SJSA1 (cell line): ENCODE measurements around the gene ACTRT2. TPM values are rescaled to one million over a fixed set of nuclear protein-coding genes. Genes with fewer than 3 reads are reported as not detected.

Source experiments
- DNase-seq, 2 experiments: peaks; one replicate each; pipeline ENCODE4 v3.0.0-alpha.2; 2015 to 2020; ENCODE audit warnings: low spot score in 2 of 2, low read depth in 1 of 2
- H3K27ac ChIP-seq: fragments of 250-450 bp; sonication (Bioruptor Pico); 2 replicates; pipeline ENCODE4 v1.5.1; 2020; ENCODE audit warnings: mild to moderate bottlenecking, moderate library complexity
- H3K27me3 ChIP-seq: fragments of 250-450 bp; sonication (Bioruptor Pico); replicated peaks from 2 replicates; pipeline ENCODE4 v1.5.1; 2020; ENCODE audit warnings: mild to moderate bottlenecking, moderate library complexity
- H3K36me3 ChIP-seq: fragments of 250-450 bp; sonication (Bioruptor Pico); 2 replicates; pipeline ENCODE4 v1.5.1; 2020; ENCODE audit warnings: mild to moderate bottlenecking
- H3K4me1 ChIP-seq: fragments of 250-450 bp; sonication (Bioruptor Pico); replicated peaks from 2 replicates; pipeline ENCODE4 v1.6.1; 2021; ENCODE audit warnings: mild to moderate bottlenecking
- H3K4me3 ChIP-seq: fragments of 250-450 bp; sonication (Bioruptor Pico); 2 replicates; pipeline ENCODE4 v1.5.1; 2020; ENCODE audit warnings: mild to moderate bottlenecking
- H3K9me3 ChIP-seq: fragments of 250-450 bp; sonication (Bioruptor Pico); replicated peaks from 2 replicates; pipeline ENCODE4 v1.5.1; 2020; ENCODE audit warnings: mild to moderate bottlenecking
- total RNA-seq: library from RNA; depleted of rRNA; stranded (reverse); fragments of >200 nt; shearing (Covaris generic); gene quantifications from 2 replicates; pipeline ENCODE4 v1.2.3, GENCODE V29; 2014

ACTRT2 gene
- total RNA-seq, 1 experiment from 2014 or later: not detected

DNA sequence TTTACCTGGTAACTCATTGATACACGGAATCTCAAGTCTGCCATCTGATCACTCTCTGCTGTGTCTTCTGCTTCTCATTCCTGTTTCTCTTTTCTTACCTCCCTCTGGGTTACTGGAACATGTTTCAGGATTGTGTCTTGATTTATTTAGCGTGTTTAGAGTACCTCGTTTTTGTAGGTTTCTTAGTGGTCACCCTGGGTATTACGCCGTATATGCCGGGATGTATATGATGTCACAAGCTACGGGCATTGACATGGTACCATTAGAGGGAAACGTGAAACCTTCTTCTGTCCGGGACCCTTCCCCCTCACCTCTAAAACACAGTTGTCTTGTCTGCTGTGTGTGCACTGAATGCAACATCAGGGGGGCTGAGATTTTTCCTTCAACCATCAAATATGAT lies 2.8 kb downstream of the ACTRT2 start:
- H3K9me3 ChIP-seq: no peaks in the 10 kb centered on the region

DNA sequence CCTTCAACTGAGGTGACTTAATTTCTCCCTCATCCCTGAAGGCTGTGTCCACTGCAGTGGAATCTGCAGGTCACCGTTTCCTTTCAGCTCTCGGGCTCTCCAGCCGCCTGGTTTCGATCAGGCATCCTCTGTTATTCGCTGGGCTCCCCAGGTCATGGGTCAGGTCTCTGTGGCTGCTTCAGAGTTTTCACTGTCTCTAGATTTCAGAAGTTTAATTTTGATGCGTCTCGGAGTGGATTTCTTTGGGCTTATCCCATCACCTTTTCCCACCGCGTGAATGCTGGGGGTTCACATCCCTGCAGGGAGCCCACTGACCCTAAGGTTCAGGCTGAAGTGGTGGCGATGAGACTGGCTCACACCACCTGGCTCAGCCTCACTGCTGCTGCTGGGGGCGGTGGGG lies 3.3 kb downstream of the ACTRT2 start:
- Histone ChIP-seq H3K27ac (no peak overlapping the region), H3K9me3 (no peaks in the 10 kb centered on the region), H3K4me1 (no peaks in the 10 kb centered on the region), H3K27me3 (no peaks in the 10 kb centered on the region), H3K4me3 (no peak overlapping the region), H3K36me3 (no peaks in the 10 kb centered on the region)
- no peak for DNase-seq

More for the DNA sequence above, 2.8 kb downstream of the ACTRT2 start:
- no peak for DNase-seq
- no peak overlapping the region for H3K27ac ChIP-seq
- no peaks in the 10 kb centered on the region for H3K4me1 ChIP-seq
- H3K36me3 ChIP-seq: no peaks in the 10 kb centered on the region
- no peaks in the 10 kb centered on the region for H3K27me3 ChIP-seq
- H3K4me3 ChIP-seq: no peak overlapping the region

DNA sequence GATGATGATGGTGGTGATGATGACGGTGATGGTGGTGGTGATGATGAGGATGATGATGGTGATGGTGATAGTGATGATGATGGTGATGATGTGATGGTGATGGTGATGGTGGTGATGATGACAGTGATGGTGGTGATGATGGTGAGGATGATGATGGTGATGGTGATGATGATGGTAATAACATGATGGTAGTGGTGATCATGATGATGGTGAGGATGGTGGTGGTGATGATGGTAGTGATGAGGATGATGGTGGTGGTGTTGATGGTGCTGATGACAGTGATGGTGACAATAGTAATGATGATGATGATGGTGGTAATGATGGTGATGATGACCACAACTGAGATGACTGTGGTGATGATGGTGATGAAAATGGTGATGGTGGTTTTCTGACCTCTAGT lies 4.9 kb downstream of the ACTRT2 start:
- DNase-seq: no peak
- Histone ChIP-seq H3K4me1 (no peaks in the 10 kb centered on the region), H3K4me3 (no peak overlapping the region), H3K27me3 (no peaks in the 10 kb centered on the region), H3K9me3 (no peaks in the 10 kb centered on the region), H3K36me3 (no peaks in the 10 kb centered on the region), H3K27ac (no peak overlapping the region)

DNA sequence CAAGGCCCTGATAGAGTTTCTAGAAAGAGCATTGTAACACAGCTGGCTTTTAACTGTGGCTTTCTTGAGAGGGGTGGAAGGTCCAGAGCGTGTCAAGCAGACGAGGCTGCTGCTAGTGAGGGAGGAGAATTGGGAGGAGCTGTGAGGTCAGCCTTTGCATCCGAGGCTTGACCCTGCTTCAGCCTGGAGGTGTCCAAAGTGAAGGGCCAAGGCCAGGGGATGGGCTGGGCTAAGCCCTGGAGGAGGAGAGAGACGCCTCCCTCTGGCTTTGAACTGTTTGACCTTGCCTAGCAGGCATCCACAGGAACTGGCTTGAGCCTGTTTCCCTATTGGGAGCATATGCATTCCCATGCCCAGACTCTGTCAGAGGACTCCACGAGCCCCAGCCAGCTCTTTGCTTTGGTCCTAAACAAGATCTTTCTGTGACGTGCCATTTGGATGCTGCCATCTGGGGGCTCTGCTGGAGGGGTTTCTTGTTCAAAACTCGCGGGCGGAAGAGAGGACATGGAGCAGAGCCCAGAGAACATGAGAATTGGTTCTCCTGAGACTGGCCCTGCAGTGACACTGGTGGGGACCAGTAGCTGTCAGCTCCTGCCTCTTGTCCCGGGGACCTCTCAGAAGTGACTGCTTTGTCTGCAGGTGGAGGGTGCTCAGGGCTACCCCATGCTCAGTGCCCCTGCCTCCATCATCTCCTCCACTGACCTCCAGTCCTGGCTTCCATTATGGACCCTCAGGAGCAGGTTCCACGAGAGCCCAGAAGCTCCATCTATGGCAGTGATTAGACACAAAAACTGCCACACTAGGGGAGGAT lies 5.5 kb downstream of the ACTRT2 start:
- no peak overlapping the region for H3K4me3 ChIP-seq
- no peak overlapping the region for H3K27ac ChIP-seq
- H3K4me1 ChIP-seq: no peaks in the 10 kb centered on the region
- no peaks in the 10 kb centered on the region for H3K27me3 ChIP-seq
- DNase-seq: no peak
- no peaks in the 10 kb centered on the region for H3K36me3 ChIP-seq
- H3K9me3 ChIP-seq: no peaks in the 10 kb centered on the region

DNA sequence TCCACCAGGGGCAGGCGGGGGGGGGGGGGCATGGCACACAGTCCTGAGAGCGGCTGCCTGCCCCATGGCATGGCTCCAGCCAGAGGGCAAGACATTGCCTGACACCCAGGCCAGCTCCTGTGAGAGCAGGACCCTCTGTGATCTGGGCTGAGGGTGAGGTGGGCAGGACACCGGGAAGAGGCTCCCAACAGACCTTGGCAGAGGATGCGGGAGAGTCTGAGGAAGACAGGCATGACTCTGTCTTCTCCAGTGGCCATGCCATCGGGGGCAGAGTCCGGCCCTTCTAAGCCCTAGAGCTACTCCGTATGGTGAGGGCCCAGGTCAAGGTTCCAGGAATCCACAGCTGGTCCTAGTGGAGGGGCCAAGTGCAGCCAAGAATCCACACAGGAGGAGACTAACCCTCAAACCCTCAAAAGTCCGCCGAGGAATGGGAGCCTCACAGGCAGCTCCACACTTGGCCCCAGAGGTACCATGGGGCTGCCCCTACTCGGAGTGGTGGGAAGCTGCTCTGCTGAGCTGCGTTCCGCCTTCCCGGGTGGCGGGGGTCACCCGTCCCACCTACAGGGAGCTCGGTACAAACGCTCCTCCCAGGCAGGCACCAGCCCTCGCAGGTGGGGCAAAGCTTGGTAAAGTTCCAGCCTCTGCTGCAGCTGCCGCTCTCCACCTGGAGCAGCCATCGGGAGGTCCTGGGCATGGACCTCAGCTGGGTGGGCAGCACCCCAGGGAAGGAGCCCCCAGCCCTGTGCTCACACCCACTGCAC lies 6.5 kb downstream of the ACTRT2 start:
- no peaks in the 10 kb centered on the region for H3K9me3 ChIP-seq
- H3K27ac ChIP-seq: no peak overlapping the region
- H3K4me3 ChIP-seq: no peak overlapping the region

DNA sequence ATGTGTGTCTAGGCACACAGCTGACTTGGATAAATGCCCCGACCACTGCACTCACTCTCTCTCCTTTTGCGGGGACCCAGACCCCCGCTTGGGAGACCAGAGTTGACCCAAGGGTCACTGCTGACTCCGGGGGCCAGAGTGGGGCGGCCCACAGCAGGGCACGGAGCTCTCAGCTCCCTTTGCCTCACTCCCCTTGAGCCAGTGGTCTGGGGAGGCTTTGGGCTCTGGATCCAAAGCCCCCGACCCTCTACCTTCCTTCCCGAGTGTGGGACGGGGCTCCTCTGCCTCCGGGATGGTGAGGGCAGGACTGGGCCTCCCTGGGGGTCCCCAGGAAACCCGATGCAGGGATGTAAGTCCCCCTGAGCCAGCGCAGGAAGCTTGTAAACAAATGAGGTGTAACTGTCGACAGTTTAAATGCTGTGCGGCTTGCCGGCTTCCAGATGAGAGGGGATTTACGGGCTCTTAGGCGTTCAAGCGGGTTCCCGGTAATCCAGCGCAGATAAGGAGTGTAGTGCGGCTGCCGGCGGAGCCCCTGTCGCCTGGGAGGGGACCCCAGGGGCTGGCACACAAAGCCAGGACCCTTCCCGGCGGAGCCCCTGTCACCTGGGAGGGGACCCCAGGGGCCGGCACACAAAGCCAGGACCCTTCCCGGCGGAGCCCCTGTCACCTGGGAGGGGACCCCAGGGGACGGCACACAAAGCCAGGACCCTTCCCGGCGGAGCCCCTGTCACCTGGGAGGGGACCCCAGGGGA lies 7.4 kb downstream of the ACTRT2 start:
- H3K9me3 ChIP-seq: no peaks in the 10 kb centered on the region

More for the DNA sequence above, 6.5 kb downstream of the ACTRT2 start:
- H3K4me1 ChIP-seq: no peaks in the 10 kb centered on the region
- DNase-seq: no peak
- H3K27me3 ChIP-seq: 0 out of 2 replicates have a peak, but pooled peaks cover 3% of the 10 kb centered on the region
- H3K36me3 ChIP-seq: no peaks in the 10 kb centered on the region

DNA sequence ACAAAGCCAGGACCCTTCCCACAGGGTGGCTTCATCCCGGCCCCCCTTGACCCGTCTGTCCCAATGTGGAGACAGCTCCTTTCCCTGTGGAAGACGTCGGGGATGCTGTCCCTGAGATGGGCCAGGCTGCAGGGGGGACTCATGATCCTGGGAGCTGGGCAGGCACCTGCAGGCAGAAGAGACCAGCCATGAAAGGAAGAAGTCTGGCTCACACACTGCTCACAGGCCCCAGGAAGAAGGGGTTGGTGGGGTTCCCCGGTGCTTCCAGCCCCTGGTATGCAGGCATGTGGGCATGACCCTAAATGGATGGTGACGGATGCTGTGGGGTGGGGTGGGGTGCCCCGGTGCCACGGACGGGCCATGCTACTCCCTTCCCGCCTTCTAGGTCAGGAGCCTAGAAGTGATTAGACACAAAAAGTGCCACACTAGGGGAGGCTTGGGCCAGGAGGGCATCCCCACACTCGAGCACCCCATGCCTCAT lies 8.3 kb downstream of the ACTRT2 start:
- H3K4me1 ChIP-seq: no peaks in the 10 kb centered on the region
- H3K27me3 ChIP-seq: 0 out of 2 replicates have a peak, but pooled peaks cover 3% of the 10 kb centered on the region
- H3K27ac ChIP-seq: no peak overlapping the region
- DNase-seq: no peak
- no peaks in the 10 kb centered on the region for H3K36me3 ChIP-seq
- H3K4me3 ChIP-seq: no peak overlapping the region
- no peaks in the 10 kb centered on the region for H3K9me3 ChIP-seq

More for the DNA sequence above, 7.4 kb downstream of the ACTRT2 start:
- H3K4me3 ChIP-seq: no peak overlapping the region
- H3K36me3 ChIP-seq: no peaks in the 10 kb centered on the region
- 0 out of 2 replicates have a peak, but pooled peaks cover 3% of the 10 kb centered on the region for H3K27me3 ChIP-seq
- no peaks in the 10 kb centered on the region for H3K4me1 ChIP-seq
- no peak for DNase-seq
- H3K27ac ChIP-seq: no peak overlapping the region

DNA sequence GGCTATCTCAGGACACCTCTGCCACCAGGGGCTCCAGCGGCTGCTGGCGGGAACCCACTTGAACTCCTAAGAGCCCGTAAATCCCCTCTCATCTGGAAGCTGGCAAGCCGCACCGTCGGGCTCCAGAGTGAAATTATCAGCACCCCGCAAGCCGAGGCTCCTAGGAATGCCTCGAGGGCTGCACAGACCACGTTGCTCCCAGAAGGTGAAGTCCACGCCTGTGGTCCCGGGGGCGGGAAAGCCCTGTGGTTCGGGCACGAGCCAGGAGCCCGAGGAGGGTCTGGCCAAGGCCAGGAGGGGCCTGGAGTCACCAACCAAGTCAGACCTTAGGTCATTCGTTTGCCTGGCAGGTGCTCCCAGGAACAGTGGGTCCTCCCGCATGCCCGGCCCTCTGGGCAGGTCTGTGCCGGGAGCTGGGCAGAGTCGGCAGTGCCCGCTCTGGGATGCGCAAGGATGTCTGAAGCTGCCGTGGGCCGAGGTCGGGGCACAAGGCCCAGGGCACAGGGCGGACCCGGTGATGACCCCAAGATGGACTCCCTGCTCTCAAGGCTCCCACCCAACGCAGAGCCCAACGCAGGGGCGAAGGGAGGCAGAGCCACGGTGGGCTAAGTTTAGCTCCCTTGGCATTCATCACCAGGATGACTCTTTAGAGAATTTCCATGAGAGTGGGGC lies 8.9 kb downstream of the ACTRT2 start:
- Histone ChIP-seq H3K9me3 (no peaks in the 10 kb centered on the region), H3K4me1 (no peaks in the 10 kb centered on the region), H3K4me3 (no peak overlapping the region), H3K27ac (no peak overlapping the region), H3K36me3 (no peaks in the 10 kb centered on the region), H3K27me3 (0 out of 2 replicates have a peak, but pooled peaks cover 3% of the 10 kb centered on the region)
- DNase-seq: no peak

DNA sequence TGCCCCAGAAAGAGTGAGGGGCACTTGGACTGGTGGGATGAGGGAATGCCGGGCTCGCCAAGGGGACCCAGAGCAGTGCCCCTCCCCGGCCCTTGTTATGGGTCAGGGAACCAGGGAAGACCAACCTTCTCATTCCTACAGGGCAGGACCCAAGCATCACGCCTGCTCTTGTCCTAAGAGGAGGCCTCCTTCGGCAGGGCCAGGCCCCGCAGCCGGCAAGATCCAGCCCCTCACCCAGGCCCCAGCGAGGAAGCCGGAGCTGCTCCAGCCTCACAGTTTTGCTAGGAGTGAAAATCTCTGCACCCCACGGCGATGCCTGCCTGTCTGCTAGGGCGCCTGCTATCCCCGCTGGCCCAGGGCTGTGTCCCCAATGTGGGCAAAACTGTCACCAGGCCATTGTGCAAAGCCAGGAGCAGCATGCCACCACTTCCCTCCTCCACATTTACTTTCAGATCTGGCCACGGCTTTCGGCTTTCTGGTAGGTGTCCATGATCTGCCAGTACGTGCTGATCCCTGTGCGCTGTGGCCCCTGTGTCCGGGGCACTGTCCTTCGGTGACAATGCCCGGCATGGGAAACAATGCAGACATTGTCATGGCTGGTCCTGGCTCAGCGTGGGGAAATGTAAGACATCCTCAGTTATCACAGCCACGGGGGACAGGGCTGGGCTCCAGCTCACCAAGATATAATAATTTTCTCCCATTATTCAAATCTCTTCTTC lies 9.6 kb downstream of the ACTRT2 start:
- Histone ChIP-seq H3K9me3 (no peaks in the 10 kb centered on the region), H3K4me3 (no peak overlapping the region), H3K4me1 (no peaks in the 10 kb centered on the region), H3K27me3 (0 out of 2 replicates have a peak, but pooled peaks cover 3% of the 10 kb centered on the region), H3K27ac (no peak overlapping the region), H3K36me3 (no peaks in the 10 kb centered on the region)
- DNase-seq: no peak

DNA sequence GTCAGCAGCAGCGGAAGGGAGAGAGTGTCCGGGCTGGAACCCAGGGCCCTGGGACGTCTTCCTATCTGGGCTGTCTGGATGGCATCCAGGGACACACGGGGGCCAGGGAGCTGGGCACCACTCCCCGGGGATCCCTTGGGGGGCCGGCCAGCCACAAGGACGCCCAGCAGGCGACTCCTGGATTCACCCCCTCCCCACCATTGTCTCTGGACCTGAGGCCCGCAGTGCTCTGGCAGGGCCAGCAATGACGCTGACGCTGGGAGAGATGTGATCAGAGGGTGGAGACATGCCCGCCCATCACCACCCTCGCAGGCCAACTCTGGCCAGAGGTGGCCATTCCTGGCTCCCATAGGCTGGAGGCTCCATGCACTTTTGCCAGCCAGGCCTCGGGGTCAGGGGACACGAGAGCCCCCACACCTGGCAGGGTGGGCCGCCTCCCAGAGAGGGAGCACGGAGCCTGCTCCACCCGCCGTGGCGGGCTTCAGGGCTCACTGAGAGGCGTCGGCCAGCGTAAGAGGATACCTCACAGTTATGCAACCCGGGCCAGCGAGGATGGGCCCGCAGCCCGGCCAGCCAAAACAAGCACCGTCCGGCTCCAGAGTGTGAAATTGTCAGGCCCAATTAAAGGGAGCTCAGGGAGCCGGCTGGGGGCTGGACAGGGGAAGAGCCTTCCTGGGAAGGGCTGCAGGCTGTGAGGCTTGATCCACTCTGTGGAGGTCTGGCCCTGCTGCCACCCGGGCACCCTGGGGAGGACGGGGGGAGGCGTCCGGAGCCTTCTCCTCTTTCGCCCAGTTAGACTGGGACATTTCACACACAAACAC lies 10.3 kb downstream of the ACTRT2 start:
- Histone ChIP-seq H3K4me1 (no peaks in the 10 kb centered on the region), H3K27me3 (0 out of 2 replicates have a peak, but pooled peaks cover 3% of the 10 kb centered on the region), H3K27ac (no peak overlapping the region), H3K9me3 (no peaks in the 10 kb centered on the region), H3K36me3 (no peaks in the 10 kb centered on the region), H3K4me3 (no peak overlapping the region)
- no peak for DNase-seq

DNA sequence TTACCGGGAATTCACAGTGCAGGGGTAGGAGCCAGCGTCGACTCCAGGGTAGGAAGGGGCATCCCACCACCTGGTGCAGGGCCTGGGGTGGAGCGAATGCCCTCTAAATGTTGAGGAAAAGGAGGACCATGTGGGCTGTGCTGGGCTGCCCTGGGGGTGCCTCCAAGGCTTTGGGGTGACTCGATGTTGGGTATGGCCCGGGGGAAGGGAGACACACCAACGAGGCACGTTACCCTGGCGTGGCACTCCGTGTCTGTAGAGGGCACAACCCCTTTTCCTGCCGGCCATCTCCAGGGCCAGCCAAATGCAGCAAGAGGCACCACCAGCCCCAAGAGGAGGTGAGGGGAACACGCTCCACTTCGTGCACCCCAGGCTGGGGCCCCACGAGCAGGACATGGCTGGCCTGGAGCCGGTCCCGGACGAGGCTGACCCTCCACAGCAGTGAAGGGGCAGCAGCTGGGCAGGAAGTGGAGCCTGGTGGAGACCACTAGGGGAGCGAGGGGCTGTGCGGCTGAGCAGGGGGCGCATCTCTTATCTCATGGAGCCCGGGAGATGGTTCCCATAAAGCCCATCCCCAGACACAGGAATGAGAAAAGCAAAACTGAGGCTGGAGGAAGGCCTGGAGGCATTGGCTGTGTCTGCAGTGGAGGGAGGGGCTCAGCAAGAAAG lies 11.2 kb downstream of the ACTRT2 start:
- H3K27me3 ChIP-seq: 0 out of 2 replicates have a peak, but pooled peaks cover 3% of the 10 kb centered on the region
- no peak for DNase-seq
- no peaks in the 10 kb centered on the region for H3K36me3 ChIP-seq
- no peaks in the 10 kb centered on the region for H3K4me1 ChIP-seq
- no peak overlapping the region for H3K4me3 ChIP-seq
- H3K27ac ChIP-seq: no peak overlapping the region
- no peaks in the 10 kb centered on the region for H3K9me3 ChIP-seq
